Peyer's patch (tissue), 4 donors: ENCODE data around the gene C1orf226.

ENCODE experiments used
- CTCF ChIP-seq, 6 experiments: fragments of 450-650 bp in 4 of 6; fragments of 200-600 bp in 2 of 6; sonication (generic) in 1 of 6; IDR thresholded peaks; one replicate each; pipeline ENCODE4 v1.5.1; 2017 to 2019; ENCODE audit warnings: antibody characterized with exemption in 6 of 6, mild to moderate bottlenecking in 3 of 6, moderate library complexity in 1 of 6
- POLR2A ChIP-seq, 2 donors: fragments of 450-650 bp; IDR thresholded peaks; one replicate each; pipeline ENCODE4 v1.5.1; 2017; ENCODE audit warnings: antibody characterized with exemption in 2 of 2, mild to moderate bottlenecking in 2 of 2, moderate library complexity in 2 of 2

GRCh38 chr1:162363823-162364222 is 17.7 kb upstream of the C1orf226 start:
- TF ChIP-seq POLR2A (IDR thresholded peaks at IDR 0.05) = no peak
- no peak for TF ChIP-seq CTCF (IDR thresholded peaks at IDR 0.05)
